HFF-Myc (cell line): ENCODE measurements around the gene GTF3C4.

Experiments used
- DNase-seq: peaks from one replicate; pipeline ENCODE4 v3.0.0-alpha.2; 2011; ENCODE audit warnings: low read depth; ENCODE audit errors: extremely low read depth
- H3K4me3 ChIP-seq: replicated peaks from 2 replicates; pipeline ENCODE4 v1.5.1; 2011; ENCODE audit warnings: low read depth, mild to moderate bottlenecking, control low read depth, low read length
- TF ChIP-seq, protein P1 (sequence below): IDR thresholded peaks from 2 replicates; pipeline ENCODE4 v1.5.1; 2012; ENCODE audit warnings: mild to moderate bottlenecking, low read depth, low read length, control low read depth; ENCODE audit errors: missing control alignments

GTF3C4 gene

DNA sequence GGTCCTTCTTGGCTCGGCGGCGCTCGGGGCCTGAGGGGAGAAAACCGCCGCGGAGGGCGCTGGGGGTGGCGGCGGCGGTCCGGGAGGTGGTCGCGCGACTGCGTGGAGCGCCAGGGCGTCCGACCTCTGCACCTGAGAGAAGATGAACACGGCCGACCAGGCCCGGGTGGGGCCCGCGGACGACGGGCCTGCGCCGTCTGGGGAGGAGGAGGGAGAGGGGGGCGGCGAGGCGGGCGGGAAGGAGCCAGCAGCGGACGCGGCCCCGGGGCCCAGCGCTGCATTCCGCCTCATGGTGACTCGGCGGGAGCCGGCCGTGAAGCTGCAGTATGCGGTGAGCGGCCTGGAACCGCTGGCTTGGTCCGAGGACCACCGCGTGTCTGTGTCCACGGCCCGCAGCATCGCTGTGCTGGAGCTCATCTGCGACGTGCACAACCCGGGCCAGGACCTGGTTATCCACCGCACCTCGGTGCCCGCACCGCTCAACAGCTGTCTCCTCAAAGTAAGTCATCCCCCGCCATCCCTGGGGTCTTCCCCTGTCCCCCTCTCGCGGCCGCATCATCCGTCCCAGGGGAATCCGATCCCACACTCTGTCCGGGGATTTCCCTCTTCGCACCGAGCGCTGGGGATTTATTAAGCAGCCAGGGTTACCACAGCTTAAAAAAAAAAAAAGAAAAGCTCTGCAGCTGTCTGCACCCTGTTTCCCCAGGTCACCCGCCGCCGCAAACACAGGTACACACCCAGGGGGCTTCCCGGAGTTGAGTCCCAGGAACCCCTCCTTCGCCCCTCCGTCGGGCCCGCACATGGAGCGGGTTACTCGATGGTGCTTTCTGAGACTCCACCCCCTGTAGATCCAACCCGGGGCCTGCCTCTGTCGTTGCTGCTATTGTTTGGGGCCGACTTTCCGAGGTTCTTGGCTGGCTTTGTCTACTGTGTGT lies at the start of gene GTF3C4:
Gene GTF3C4 (plus strand): TSS at position 8 of the 935 bp plus-strand sequence. CDS start 135 bp downstream, at position 143.
- TF ChIP-seq, protein P1, sequence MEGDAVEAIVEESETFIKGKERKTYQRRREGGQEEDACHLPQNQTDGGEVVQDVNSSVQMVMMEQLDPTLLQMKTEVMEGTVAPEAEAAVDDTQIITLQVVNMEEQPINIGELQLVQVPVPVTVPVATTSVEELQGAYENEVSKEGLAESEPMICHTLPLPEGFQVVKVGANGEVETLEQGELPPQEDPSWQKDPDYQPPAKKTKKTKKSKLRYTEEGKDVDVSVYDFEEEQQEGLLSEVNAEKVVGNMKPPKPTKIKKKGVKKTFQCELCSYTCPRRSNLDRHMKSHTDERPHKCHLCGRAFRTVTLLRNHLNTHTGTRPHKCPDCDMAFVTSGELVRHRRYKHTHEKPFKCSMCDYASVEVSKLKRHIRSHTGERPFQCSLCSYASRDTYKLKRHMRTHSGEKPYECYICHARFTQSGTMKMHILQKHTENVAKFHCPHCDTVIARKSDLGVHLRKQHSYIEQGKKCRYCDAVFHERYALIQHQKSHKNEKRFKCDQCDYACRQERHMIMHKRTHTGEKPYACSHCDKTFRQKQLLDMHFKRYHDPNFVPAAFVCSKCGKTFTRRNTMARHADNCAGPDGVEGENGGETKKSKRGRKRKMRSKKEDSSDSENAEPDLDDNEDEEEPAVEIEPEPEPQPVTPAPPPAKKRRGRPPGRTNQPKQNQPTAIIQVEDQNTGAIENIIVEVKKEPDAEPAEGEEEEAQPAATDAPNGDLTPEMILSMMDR: no peak
- no peak for DNase-seq

GRCh38 chr9:132622159-132622558 lies 48.1 kb upstream of the GTF3C4 start:
- H3K4me3 ChIP-seq: no peak overlapping the region
- DNase-seq: peak; percentile 10
- TF ChIP-seq, protein P1: no peak

More for the DNA sequence above, at the start of gene GTF3C4:
- peak within 1 kb of the TSS; percentile 96 for H3K4me3 ChIP-seq

DNA sequence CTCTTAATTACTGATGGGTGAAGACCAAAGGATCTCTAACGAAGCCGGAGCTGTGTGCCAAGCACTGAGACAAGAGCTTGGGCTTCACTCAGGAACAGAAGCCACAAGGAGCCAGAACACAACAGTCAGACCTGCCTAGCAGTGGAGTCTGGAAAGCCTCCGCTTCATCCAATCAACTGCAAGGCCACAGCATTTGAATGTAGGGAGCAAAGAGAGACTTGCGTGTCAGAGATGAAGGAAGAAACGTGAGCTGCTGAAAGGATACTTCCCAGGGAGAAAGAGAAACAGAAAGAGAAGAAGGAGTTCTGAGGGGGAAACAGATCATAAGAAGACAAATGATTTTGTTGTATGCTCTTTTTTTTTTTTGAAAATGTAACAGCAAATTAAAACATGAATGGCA lies 44.0 kb upstream of the GTF3C4 start:
- H3K4me3 ChIP-seq: no peak overlapping the region
- DNase-seq: no peak
- TF ChIP-seq, protein P1: no peak

GRCh38 chr9:132627106-132627505 lies 43.2 kb upstream of the GTF3C4 start:
- no peak overlapping the region for H3K4me3 ChIP-seq
- no peak for DNase-seq
- TF ChIP-seq, protein P1: no peak

GRCh38 chr9:132627594-132627993 lies 42.7 kb upstream of the GTF3C4 start:
- no peak for DNase-seq
- no peak overlapping the region for H3K4me3 ChIP-seq
- TF ChIP-seq, protein P1: no peak

DNA sequence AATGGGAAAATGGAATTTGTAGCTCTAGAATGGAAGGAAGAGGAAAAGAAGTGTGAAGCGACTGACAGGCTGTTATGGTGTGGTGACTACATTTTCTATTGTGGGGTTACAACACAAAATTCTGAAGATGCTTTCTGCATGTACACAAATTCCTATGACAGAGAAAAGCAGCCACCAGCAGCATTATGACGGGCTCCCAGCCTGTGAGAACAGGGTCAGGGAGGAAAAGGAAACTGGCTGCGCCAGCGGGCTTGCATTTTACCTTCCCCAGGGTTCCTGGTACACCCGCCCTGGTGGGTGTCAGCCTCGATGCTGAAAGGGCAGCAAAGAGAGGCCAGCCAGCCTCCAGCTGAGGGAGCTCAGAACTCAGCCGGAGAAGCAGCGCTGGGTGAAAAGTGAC lies 41.5 kb upstream of the GTF3C4 start:
- H3K4me3 ChIP-seq: no peak overlapping the region
- TF ChIP-seq, protein P1: no peak
- no peak for DNase-seq
